ENCODE data around the gene ACSS2. TPM values are rescaled to one million over a fixed set of nuclear protein-coding genes. Genes with fewer than 3 reads are reported as not detected.

The ACSS2 gene, protein sequence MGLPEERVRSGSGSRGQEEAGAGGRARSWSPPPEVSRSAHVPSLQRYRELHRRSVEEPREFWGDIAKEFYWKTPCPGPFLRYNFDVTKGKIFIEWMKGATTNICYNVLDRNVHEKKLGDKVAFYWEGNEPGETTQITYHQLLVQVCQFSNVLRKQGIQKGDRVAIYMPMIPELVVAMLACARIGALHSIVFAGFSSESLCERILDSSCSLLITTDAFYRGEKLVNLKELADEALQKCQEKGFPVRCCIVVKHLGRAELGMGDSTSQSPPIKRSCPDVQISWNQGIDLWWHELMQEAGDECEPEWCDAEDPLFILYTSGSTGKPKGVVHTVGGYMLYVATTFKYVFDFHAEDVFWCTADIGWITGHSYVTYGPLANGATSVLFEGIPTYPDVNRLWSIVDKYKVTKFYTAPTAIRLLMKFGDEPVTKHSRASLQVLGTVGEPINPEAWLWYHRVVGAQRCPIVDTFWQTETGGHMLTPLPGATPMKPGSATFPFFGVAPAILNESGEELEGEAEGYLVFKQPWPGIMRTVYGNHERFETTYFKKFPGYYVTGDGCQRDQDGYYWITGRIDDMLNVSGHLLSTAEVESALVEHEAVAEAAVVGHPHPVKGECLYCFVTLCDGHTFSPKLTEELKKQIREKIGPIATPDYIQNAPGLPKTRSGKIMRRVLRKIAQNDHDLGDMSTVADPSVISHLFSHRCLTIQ
- 10 to 100 TPM; 37.4 to 43.1 TPM for total RNA-seq
- long read RNA-seq, donor 1, transcript ACSS2-202 (18 exons, 3,065 nt): major isoform, 8 of 16 reads
- long read RNA-seq, donor 1, partial matches to known transcripts: 5 of 16 reads
- long read RNA-seq, donor 1, other reads (novel, unspliced or antisense): 1 of 16 reads
- long read RNA-seq, donor 2, transcript ACSS2-202 (18 exons, 3,065 nt): major isoform, 39 of 55 reads
- long read RNA-seq, donor 2, partial matches to known transcripts: 5 of 55 reads
- long read RNA-seq, donor 2, other reads (novel, unspliced or antisense): 11 of 55 reads

DNA sequence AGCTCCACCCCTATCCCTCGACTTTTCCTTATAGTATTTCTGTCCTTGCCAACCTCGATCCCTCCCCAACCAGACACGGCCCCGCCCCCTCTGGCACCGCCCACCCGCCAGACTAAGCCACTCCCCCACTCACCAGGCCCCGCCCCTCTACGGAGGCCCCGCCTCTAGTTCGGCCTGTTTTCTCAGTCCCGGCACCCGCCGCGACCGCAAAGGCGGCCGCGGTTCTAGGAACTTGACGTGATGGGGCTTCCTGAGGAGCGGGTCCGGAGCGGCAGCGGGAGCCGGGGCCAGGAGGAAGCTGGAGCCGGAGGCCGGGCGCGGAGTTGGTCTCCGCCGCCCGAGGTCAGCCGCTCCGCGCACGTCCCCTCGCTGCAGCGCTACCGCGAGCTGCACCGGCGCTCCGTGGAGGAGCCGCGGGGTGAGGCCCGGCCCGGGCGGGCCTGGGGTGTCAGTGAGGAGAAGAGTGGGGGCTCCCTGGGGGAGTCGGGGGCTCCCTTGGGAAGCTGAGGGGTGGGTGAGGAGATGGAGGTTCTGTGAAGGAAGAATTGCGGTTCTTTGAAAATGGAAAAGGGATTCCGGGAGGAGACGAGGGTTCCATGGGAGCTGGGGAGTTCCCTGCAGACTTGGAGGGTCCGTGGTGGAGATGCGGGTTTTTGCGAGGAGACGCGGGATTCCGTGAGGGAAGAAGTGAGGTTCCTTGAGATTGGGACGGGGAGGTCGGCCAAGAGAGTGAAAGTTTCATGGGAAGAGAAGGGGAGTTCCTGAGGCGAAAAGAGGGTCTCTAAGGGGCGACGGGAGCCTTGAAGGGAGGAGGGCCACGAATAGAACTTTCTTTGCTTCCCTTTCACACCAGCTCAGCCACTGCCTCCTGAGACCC lies at the start of gene ACSS2:
TSS of gene ACSS2 (plus strand) at position 207 of the 877 bp plus-strand sequence. CDS start at position 241, 34 bp downstream.
- intact Hi-C loops (cut with DNase I): loop anchor here in 1 of 2 donors (10.0 kb wide), 1 partner anchor 328 kb away; no protein-coding TSS in a partner anchor
- peak; percentile 100 for DNase-seq (ENCODE audit: low spot score)

DNA sequence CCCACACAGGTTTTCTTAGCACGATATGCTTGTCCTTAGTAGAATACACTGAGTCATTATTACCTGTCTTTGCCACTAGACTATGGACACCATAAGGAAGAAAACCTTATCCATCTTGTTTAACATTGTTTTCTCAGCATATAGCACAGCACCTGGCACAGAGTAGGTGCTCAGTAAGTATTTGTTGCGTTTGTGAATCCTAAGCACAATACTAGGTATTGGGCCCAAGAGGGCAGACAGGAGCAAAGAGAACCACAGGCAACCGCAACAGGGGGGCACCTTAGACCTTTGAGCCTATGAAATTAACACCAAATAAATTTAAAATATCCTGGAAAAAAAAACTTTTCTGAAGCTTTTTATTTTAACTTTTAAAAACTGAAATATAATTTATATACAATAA lies 47.2 kb upstream of the ACSS2 start:
- no peak for DNase-seq (ENCODE audit: low spot score)
- intact Hi-C loops (cut with DNase I): no loop called here

DNA sequence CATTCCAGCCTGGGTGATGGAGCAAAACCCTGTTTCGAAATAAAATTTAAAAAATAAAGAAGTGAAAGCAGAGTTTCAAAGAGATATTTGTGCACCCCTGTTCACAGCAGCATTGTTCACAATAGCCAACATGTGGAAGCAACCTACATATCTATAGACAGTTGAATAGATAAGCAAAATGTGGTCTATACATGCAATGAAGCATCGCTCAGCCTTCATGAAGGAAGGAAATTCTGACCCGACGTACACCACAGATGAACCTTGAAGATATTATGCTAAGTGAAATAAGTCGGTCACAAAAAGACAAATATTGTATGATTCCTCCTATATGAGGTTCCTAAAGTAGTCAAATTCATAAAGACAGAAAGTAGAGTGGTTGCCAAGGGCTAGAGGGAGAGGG lies 44.5 kb upstream of the ACSS2 start:
- intact Hi-C loops (cut with DNase I): loop anchor here in 1 of 2 donors (10.0 kb wide), 1 partner anchor 383 kb away; no protein-coding TSS in a partner anchor

DNA sequence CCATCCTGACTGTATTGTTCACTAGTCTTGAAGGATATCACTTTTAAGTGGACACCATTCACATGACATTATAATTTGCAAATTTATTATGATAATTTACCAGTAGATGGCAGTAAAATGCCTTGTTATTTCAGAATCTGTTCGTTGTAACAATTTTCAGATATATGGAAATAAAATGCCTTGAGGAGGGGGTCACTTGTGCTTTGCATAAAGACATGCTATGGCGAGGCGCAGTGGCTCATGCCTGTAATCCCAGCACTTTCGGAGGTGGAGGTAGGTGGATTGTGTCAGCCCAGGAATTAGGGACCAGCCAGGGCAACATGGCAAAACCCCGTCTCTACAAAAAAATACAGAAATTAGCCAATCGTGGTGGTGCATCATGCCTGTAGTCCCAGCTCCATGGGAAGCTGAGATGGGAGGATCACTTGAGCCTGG lies 41.9 kb upstream of the ACSS2 start:
- intact Hi-C loops (cut with DNase I): loop anchor here in 1 of 2 donors (10.0 kb wide), 1 partner anchor 380 kb away; no protein-coding TSS in a partner anchor
- DNase-seq (ENCODE audit: low spot score): no peak

More for the DNA sequence above, 44.5 kb upstream of the ACSS2 start:
- DNase-seq (ENCODE audit: low spot score): no peak

DNA sequence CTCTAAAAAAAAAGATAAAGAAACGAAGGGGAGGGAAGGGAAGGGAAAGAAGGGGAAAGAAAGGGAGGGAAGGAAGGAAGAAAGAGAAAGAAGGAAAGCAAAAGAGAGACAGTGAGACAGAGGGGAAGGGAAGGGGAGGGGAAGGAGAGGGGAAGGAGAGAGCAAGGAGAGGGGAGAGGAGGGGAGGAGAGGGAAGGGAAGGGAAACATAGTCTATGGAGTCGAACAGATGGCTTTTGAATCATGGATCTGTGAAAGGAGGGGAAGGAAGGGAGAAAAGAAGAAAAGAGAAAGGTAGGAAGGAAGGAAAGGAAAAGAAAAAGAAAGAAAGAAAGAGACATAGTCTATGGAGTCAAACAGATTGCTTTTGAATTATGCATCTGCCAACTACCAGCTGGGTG lies 34.3 kb upstream of the ACSS2 start:
- intact Hi-C loops (cut with DNase I): no loop called here
- DNase-seq (ENCODE audit: low spot score): no peak

DNA sequence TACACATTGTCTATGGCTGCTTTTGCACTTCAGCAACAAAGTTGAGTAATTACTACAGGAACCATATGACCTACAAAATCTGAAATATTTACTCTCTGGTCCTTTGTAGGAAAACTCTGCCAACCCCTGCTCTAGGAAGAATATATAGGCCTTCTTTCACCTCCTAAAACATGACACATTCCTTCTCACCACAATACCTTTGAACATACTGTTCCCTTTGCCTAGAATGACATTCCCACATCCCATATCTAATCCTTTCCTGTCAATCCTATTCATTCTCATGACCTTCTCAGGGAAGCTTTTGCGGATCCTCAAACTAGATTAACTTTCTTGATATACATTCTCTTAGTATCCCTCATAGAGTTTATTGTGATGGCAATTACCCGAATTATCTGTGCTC lies 33.0 kb upstream of the ACSS2 start:
- intact Hi-C loops (cut with DNase I): no loop called here
- no peak for DNase-seq (ENCODE audit: low spot score)

DNA sequence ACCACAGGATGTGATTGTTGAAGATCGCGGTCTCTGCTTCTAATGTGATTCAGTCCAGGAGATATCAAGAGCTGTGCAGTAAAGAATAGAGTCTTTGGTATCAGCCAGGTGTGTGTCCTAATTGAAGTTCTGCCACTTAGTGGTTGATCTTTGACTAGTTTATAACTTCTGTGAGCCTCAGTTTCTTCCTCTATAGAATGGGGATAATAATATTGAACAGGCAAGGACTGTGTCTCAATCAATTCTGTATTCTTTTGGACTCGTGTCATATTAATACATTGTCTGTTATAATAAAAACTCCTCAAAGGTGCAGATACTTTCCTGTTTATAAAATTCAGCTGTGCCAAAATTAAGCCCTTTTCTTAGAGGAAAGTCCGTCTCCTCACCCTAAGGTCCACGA lies 27.8 kb upstream of the ACSS2 start:
- intact Hi-C loops (cut with DNase I): no loop called here
- no peak for DNase-seq (ENCODE audit: low spot score)

DNA sequence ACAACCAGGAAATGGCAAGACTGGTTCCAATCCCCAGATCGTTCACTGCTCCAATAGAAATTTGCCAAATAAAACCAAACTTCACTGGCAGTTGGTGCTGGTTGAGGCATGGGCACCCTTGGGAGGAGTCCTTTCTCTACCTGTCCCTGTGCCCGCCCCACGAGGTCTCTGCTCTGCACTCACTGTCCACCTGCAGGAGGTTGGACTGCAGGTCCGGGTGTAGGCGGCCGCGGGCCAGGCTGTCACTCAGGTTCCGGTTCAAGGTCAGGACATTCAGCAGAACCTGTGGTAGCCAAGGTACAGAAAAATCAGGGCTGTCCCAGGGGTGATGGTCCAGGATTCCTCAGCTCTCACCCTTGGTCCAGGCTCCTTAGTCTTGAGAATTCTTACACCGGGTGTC lies 26.6 kb upstream of the ACSS2 start:
- DNase-seq (ENCODE audit: low spot score): no peak
- intact Hi-C loops (cut with DNase I): no loop called here

DNA sequence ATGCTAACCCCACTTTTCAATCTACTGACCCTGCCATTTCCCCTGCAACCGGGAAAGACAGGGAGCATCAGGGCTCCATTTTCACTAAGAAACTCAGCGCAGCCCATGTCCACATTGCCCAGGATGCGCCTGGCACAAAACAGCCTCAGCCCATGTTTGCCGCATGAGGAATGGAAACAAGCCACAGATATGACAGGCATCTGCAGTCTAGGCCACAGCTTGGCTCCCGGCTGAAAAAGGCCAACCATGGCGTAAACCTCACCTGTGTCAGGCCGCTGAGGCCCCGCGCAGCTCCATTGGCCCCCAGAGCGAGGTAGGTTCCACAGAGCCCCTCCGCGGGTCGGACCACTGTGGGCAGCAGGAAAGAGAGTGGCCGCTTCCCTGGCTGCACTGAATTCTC lies 25.4 kb upstream of the ACSS2 start:
- intact Hi-C loops (cut with DNase I): no loop called here
- no peak for DNase-seq (ENCODE audit: low spot score)

DNA sequence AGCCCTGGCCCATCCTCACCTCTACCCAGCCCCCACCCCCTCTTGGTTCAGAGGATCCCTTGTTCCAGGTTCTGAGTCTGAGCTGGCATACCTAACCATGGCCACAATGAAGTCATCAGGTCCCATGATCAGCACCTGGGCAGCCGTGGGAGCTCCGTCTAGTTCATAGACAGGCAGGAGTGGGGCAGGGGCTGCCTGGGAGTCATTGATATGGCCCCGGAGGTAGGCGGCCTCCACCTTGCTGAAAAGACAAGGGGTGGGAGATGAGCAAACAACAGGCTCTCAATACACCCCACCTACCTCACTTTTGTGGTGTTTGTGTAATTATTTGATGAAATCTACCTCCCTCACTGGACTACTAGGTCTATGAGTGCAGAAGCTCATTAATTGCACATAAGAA lies 24.1 kb upstream of the ACSS2 start:
- no peak for DNase-seq (ENCODE audit: low spot score)
- intact Hi-C loops (cut with DNase I): no loop called here

DNA sequence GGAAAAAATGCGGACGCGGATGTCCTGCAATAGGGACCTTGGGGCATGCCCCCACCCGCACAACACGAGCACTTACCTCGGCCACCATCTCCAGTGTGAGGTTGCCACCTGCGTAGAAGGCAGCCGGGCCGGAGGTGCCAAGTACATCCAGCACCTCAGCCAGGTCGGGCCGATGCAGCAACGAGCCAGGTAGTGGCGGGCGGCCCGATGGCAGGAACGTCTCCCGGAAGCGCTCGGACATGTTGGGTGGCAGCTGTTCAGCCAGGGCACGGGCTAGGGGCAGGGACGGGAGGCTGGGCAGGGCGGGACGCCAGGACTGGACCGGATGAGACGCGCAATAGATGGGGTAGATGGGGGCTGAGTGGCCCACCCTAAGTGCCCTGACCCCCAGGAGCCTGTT lies 17.0 kb upstream of the ACSS2 start:
- DNase-seq (ENCODE audit: low spot score): no peak

DNA sequence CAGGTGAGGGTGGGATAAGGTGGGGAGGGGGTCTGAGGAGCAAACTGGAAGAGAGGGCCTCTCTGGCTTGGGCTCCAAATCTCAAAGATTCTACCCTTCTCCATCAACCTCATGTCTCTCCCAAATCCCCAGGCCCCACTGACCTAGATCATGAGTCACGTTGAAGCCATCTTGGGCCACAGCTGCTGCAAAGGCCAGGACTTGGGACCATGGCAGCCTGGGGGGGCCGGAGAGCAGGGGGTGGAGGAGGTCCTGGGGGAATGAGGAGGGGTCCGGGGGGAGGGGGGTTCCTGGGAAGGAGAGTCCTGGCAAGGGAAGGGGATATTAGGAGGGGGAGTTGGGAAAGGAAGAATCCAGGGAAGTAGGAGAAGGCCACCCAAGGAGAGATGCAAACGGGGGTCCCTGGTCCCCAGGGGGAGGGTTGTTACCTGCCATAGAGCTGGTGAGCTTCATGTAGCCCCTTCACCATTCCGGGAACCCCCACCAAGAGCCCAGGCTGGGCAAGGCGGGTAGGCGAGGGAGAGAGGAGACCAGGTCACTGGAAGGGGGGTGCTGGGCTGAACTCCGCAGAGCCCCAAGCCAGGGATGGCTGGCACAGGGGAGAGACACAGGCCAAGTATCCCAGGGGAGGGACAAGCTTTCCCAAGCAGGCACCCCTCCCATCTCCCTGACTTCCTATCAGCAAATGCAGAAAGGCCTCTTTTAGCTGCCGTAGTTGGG lies 16.4 kb upstream of the ACSS2 start:
- intact Hi-C loops (cut with DNase I): no loop called here
- DNase-seq (ENCODE audit: low spot score): no peak

More for the DNA sequence above, 17.0 kb upstream of the ACSS2 start:
- intact Hi-C loops (cut with DNase I): no loop called here

DNA sequence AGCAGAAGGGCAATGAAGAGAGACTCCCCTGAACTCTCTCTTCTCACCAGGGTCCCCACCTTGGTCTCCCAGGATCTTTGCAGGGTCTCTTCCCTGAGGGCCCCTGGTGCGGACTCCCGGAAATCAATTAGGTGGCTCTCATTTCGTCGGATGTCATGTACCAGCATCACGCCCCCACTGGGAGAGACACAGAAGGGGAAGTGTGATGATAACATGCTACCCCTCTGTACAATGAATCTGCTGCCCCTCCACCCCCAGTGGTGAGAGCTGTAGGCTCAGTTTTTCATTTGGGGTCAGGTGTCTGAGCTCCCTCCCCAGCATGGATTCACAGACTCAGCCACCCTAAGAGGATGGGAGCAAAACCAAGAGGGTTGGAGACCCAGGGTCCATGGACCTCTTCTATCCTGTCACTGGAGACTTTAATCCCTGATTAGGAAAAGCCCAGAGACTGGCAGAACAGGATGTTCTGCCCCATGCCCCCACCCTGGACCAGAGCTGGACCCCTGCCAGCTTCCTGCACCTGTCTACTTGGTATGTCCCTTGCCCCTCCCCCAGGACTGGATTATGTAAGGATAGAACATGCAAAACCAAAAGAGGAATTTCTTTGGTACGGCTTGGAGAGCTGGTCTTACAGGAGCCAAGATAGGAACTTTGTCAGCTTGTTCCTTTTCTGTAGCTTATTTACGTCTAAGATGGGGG lies 14.9 kb upstream of the ACSS2 start:
- no peak for DNase-seq (ENCODE audit: low spot score)
- intact Hi-C loops (cut with DNase I): no loop called here

DNA sequence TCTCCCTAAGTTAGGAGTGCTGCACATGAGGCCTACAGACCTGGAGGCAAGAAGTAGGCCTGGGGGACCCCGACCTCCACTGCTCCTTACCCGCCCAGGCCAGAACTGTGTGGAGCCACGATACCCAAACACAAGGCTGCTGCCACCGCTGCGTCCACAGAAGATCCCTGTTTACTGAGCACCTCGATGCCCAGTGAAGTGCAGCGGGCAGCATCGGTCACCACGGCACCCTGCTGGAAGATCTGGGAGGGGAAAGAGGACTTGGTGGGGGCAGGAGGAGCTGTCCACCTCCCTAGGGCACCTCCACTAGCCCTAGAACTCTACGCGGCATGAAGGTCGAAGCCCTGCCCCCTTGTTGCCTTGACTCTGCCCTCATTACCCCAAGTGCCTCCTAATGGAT lies 13.7 kb upstream of the ACSS2 start:
- DNase-seq (ENCODE audit: low spot score): no peak
- intact Hi-C loops (cut with DNase I): no loop called here

DNA sequence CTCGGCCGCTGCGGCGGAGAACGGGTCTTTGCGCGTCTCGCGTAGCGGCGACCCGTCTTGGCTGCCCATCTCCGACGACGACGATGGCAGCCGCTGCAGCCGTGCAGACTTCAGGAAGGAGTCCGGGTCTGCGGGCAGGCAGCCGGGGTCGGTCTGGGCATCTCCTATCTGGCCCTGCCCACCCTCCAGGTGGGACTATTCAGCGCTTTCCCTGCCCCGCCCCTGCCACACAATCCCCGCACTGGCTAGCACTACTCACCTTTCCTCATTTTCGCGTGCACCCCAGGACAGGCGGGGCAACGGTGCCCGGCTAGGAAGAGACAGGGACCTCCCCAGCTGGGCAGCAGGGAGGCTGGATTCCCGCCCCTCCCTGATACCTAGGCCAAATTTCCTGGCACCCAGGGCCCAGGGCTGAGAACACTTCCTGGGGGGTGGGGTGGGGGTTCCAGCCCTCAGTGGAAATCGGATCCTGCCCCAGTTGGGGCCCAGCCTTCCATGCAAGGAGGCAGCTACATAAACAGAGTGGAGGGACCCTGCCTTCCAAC lies 12.9 kb upstream of the ACSS2 start:
- no peak for DNase-seq (ENCODE audit: low spot score)
- intact Hi-C loops (cut with DNase I): no loop called here

DNA sequence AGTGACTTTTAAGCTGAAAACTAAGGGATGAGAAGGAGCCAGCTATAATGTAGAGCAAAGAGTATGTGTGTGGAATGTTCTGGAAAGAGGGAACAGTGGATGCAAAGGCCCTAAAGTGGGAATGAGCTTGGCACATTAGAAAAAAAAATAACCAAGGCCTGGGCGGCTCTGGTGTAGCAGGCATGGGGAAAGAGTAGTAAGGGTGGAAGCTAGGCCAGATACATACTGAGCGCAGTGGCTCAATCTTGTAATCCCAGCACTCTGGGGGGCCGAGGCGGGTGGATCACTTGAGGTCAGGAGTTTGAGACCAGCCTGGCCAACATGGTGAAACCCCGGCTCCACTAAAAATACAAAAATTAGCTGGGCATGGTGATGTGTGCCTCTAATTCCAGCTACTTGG lies 12.2 kb upstream of the ACSS2 start:
- DNase-seq (ENCODE audit: low spot score): no peak
- intact Hi-C loops (cut with DNase I): no loop called here

DNA sequence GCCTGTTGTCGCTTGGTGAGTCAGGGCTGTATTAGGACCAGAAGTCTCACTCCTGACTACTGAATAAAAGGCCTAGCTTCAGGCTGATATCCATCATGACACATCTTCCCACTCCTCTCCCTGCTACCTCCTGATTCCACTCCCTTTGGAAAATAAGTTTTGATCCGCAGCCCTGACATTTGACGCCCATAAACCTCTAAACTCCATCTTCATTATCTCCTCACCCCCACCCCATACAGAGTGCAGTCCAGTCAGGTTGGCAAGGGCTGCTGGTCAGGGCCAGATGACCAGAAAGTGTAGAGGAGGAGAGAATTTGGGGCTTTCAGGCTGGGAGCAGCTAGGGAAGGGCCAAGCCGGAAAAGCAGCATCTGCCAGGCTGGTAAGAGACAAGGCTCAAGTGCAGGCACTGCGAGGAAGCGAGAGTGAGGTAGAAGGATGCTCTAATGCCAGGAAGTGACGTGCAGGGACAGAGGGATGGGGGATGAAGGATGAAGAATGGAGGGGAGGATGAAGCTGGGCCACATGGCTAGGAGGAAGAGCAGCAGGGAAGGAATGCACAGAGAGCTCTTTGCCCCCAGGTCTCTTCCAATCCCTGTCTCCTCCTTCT lies 5.0 kb upstream of the ACSS2 start:
- intact Hi-C loops (cut with DNase I): loop anchor here (5.0 to 10.0 kb wide), 2 partner anchors 81 to 333 kb away; no protein-coding TSS in a partner anchor
- DNase-seq (ENCODE audit: low spot score): no peak

All from posterior vena cava (tissue), 2 donors.